BJ (cell line): ENCODE data around the gene HRAS. TPM values are rescaled to one million over a fixed set of nuclear protein-coding genes. Genes with fewer than 3 reads are reported as not detected.

Experiments used
- CTCF ChIA-PET: fragments of 350-600 bp; formaldehyde crosslinking; extraction: SDS; loops from one replicate; lab custom pipeline; 2021; ENCODE audit warnings: antibody characterized with exemption, inconsistent platforms; lab: Yijun Ruan, JAX
- POLR2A ChIA-PET: fragments of 300-600 bp; sonication (Branson Sonifier 250); formaldehyde crosslinking; extraction: SDS; loops from one replicate; lab custom pipeline; 2021; ENCODE audit warnings: antibody characterized with exemption; lab: Charles Lee
- DNase-seq: peaks from one replicate; pipeline ENCODE4 v3.0.0-alpha.2; 2011; ENCODE audit warnings: low read depth
- H3K27me3 ChIP-seq: 2 replicates; pipeline ENCODE4 v1.6.0; 2011; ENCODE audit warnings: low read length; ENCODE audit not compliant: control insufficient read depth, insufficient read depth
- H3K36me3 ChIP-seq: 2 replicates; pipeline ENCODE4 v1.5.1; 2011; ENCODE audit warnings: low read length; ENCODE audit not compliant: control insufficient read depth, insufficient read depth
- H3K4me3 ChIP-seq: 2 replicates; pipeline ENCODE4 v1.5.1; 2011; ENCODE audit warnings: low read depth, mild to moderate bottlenecking, control low read depth, low read length
- polyA plus RNA-seq: library from polyadenylated mRNA; depleted of rRNA; stranded (reverse); fragments of >200 nt; gene quantifications from 2 replicates; pipeline ENCODE4 v1.2.3, GENCODE V29; 2011
- TF ChIP-seq, protein P1 (sequence below): IDR thresholded peaks from 2 replicates; pipeline ENCODE4 v1.5.1; 2011; ENCODE audit warnings: low read depth, mild to moderate bottlenecking, control low read depth, inconsistent platforms, low read length, moderate library complexity; ENCODE audit not compliant: insufficient read depth

HRAS gene
- polyA plus RNA-seq, 1 experiment, result 90.4 TPM

GRCh38 chr11:555227-555779 lies 19.9 kb upstream of the HRAS start:
- POLR2A ChIA-PET, result no interaction called here

DNA sequence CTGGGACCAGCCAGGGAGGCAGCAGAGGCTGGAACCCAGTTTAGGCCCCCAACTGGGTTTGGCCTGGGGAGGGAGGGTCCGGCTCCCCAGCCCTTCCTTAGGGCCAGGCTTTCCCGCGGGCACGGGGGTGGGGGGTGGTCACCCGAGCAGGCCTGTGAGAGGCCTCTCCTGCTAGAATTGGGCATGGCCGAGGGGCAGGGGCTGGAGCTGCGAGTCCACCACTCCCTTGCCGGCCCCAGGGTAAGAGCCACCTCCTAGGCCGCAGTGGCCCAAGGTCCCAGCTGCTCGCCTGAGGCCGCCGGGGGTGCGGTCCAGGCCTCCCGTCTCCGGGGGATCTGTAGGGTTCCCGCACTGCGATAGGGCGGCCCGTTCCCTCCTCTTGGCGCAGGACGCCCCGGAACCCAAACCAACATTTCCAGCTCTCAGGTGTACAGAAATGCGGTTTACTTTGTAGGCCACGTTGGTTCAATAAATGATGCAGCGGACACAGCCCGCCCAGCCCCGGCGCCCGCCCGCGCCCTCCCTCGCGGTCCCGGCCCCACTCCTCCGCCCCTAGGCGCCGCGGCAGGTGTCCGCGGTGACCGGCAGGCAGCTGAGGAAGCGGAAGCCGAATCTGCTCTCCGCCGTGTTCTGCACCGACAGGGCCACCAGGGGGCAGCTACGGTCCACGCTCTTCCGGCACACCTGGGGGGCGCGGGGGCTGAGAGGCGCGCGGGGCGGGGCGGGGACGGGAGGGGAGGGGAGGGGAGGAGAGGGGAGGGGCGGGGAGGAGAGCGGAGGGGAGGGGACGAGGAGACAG lies 19.3 kb upstream of the HRAS start:
- TF ChIP-seq, protein P1, sequence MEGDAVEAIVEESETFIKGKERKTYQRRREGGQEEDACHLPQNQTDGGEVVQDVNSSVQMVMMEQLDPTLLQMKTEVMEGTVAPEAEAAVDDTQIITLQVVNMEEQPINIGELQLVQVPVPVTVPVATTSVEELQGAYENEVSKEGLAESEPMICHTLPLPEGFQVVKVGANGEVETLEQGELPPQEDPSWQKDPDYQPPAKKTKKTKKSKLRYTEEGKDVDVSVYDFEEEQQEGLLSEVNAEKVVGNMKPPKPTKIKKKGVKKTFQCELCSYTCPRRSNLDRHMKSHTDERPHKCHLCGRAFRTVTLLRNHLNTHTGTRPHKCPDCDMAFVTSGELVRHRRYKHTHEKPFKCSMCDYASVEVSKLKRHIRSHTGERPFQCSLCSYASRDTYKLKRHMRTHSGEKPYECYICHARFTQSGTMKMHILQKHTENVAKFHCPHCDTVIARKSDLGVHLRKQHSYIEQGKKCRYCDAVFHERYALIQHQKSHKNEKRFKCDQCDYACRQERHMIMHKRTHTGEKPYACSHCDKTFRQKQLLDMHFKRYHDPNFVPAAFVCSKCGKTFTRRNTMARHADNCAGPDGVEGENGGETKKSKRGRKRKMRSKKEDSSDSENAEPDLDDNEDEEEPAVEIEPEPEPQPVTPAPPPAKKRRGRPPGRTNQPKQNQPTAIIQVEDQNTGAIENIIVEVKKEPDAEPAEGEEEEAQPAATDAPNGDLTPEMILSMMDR, result peak; percentile 57
- ChIA-PET CTCF (interaction anchor here (0.6 to 2.5 kb wide), 17 partner anchors 9 to 255 kb away, joined by 3 to 21 read pairs (median 4); partner anchors contain the start of genes LRRC56 and TALDO1), POLR2A (no interaction called here)
- no peak for DNase-seq
- H3K36me3 ChIP-seq, result 0 out of 2 replicates have a peak, but pooled peaks cover 1% of the 10 kb centered on the region
- H3K27me3 ChIP-seq, result peaks cover 15% of the 10 kb centered on the region
- peak overlapping the region; percentile 3; the same call in 1 of the 2 replicates for H3K4me3 ChIP-seq

More at GRCh38 chr11:555227-555779, 19.9 kb upstream of the HRAS start:
- TF ChIP-seq, protein P1, result 0 out of 2 replicates have a peak, but pooled peaks have one; percentile 10
- 0 out of 2 replicates have a peak, but pooled peaks cover 1% of the 10 kb centered on the region for H3K36me3 ChIP-seq
- peaks cover 15% of the 10 kb centered on the region for H3K27me3 ChIP-seq
- DNase-seq, result no peak
- no peak overlapping the region for H3K4me3 ChIP-seq
- CTCF ChIA-PET, result interaction anchor here (0.6 to 2.5 kb wide), 13 partner anchors 9 to 255 kb away, joined by 3 to 21 read pairs (median 4); partner anchors contain the start of genes LRRC56 and TALDO1

DNA sequence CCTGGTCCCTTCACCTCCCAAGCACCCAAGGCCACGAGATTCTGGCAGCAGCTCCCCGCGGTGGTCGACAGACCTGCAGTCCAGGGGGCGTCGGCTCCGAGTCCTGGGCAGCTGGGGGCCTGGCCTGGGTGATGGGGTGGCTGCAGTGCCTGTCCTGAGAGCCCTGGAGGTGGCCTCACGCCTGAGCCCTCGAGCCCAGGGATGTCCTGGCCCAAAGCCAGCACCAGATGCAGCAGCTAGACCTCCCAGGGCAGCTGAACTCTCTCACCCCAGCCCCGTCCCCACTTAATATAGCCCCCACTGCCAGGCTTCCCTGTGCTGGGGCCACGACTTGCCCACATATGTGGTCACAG lies 18.6 kb upstream of the HRAS start:
- Histone ChIP-seq H3K36me3 (0 out of 2 replicates have a peak, but pooled peaks cover 1% of the 10 kb centered on the region), H3K27me3 (peaks cover 15% of the 10 kb centered on the region), H3K4me3 (no peak overlapping the region)
- no peak for DNase-seq
- ChIA-PET POLR2A (no interaction called here), CTCF (interaction anchor here (0.6 to 2.5 kb wide), 9 partner anchors 9 to 208 kb away, joined by 3 to 21 read pairs (median 7); no protein-coding TSS in a partner anchor)
- TF ChIP-seq, protein P1, result no peak

DNA sequence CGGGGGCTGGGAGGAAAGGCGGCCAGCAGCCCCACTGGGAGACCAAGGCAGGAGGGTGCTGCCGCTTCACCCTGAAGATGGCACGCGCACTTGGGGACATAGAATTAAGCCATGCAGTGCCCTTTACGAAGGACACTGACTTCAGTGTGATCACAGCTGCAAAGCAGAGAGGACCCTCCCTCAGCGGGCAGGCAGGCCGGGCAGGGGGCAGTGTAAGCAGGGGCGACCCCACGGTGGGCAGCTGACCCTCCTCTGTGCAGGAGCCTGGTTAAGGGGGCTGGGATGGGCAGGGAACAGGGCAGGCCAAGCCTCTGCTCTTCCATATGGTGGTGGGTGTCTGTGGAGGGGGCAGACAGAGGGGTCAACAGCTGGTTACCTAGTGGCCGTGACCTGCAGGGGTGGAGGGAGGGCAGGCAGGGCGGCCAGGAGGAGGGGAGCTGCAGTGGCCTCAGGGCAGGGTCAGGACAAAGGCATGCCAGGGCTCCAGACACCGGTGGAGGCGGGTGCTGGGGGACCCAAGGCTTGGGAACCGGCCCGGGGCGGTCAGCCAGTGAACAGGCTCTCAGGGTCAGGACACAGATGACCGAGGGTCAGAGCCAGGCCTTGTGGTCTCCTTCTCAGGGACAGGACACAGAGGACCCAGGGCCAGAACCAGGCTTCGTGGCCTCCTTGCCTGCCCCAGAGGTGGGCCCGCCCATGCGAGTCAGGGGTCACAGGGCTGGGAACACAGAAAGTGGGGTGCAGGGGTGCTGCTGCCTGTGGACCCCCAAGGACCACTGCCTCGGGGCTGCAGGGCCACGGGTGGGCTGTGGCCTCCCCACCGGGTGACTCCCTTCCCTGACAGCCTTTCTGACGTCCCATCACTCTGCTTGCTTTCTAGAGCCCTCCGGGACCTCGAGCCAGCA lies 18.0 kb upstream of the HRAS start:
- ChIA-PET CTCF (interaction anchor here (1.3 to 2.5 kb wide), 3 partner anchors 8 to 170 kb away, joined by 7 to 21 read pairs (median 18); no protein-coding TSS in a partner anchor), POLR2A (no interaction called here)
- H3K27me3 ChIP-seq, result peaks cover 15% of the 10 kb centered on the region
- 0 out of 2 replicates have a peak, but pooled peaks cover 1% of the 10 kb centered on the region for H3K36me3 ChIP-seq
- TF ChIP-seq, protein P1, result no peak
- no peak for DNase-seq
- no peak overlapping the region for H3K4me3 ChIP-seq
